ENCODE data around the gene ENTHD1.

ENTHD1 gene

DNA sequence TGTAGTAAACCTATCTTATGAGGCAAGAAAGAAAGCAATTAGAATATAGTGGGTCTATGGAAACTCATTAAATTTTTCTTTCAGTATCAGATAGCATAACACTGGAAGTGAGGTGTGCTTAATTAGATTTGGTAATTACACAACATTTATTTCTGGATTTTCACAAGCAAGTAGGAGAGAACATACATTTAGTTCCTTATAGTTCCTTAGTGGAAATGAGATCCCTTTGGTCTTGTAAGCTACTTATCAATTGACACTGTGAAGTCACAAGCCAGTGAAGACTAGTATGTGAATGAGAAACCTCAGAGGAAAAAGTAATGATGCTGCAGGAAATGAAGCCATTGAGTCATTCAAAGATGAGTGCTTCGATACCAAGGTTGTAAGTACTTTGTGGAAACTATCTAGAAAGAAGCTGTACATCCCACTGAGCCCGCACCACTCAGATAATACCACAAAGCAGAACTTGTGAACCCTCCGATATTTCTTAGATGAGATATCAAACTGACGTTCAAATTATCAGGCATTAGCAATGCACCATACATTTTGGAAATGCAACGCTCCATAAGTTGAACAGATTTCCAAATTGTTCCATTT is 53.5 kb downstream of the ENTHD1 start:
- no peak for DNase-seq

DNA sequence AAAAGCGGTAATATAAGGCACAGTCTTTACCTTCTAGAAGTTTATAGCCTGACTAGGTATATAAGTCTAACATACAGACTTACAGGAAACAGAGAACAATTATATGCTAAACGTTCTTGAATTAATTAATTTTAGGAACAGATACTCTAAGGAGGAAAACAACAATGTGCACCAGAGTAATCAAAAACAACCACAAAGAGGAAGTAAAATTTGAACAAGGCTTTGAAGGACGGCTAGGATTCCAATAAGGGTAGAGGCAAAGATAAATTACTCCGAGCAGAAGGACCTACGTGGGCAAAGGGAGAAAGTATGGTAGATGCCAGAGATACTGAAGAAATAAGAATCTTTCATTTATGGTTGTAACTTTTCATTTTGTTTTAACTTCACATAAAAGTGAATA is 54.4 kb downstream of the ENTHD1 start:
- DNase-seq: no peak

DNA sequence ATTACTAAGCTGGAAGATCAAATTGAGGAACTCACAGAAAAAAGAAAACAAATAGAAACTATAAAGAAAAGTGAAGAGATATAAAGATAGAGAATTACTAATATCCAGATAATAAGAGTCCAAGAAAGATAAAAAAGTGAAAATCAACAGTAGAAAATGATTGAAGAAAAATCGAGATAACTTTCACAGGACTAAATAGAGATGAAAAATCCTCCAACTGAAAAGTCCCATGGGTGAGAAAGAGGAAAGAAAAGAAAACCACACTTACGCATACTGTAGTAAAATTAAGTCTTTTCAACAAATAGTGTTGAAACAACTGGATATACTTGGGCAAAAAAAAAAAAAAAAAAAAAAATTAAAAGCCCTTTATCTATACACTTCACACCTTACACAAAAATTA is 60.0 kb downstream of the ENTHD1 start:
- DNase-seq: no peak

DNA sequence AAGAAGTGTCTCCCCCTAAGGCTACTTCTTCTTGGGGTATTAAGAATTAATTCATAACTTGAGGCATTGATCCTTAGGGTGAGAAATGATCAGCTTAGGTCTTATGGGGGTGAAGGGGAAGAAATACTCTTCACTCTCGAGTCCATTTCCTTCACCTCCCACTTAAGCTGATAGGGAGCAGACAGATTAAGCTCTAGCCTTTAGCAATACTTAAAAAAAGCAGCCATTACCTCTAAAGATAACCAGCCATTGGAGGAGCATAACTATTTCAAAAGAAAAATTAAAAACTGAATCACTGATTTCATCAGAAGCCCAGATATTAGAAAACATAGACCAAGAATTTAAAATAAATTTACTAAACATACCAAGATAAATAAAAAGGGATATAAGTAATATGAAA is 60.5 kb downstream of the ENTHD1 start:
- no peak for DNase-seq

DNA sequence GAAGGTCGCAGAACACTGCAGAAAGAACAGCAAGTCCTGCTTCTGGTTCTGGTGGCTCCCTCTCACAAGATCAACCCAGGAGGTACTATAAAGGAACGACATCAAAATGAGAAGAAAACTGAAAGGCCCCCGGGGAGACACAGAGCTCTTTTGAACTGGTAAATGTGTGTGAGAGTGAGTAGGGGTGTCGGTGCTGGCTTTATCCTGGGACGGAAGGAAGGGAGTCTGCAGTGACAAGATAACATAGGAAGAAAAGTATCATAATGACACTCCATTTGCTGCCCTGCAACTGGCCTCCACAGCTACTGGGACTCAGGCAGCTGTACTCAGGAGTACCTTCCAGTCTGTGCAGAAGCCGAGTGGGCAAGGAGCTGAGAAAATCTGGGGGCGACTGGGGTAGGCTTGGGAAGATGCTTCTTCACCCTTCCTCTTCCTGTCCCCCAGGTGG is 60.9 kb downstream of the ENTHD1 start:
- DNase-seq: no peak

DNA sequence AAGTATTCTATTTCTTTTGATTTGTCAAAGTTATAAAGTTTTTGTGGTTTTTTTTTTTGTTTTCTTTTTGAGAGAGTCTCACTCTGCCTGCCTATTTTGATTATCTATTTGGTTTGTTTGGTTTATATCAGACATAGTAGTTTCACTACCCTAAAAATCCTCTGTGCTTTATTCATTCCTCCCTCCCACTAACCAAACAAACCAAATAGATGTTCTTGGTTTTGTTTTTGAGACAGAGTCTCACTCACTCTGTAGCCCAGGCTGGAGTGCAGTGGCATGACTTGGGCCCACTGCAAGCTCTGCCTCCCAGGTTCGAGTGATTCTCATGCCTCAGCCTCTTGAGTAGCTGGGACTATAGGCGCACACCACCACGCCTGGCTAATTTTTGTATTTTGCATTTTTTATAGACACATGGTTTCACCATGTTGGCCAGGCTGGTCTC is 67.9 kb downstream of the ENTHD1 start:
- DNase-seq: no peak

DNA sequence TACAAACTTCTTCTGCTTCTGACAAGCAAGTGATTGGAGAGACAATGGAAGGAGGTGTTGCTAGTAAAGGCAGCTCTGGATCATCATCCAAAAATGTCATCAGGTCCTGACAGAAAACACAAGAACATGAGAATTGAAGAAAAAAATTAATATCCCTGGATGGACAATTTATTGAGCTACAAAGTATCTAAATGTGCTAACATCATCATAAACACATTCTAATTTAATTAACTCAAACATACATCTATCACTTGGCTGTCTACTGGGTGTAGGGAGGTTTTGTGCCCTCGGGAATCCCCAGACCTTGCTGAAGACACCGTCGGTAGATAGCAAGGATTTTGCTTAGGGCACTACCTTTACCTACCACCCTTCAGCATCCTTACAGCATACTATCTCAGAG is 72.6 kb downstream of the ENTHD1 start:
- DNase-seq: no peak

DNA sequence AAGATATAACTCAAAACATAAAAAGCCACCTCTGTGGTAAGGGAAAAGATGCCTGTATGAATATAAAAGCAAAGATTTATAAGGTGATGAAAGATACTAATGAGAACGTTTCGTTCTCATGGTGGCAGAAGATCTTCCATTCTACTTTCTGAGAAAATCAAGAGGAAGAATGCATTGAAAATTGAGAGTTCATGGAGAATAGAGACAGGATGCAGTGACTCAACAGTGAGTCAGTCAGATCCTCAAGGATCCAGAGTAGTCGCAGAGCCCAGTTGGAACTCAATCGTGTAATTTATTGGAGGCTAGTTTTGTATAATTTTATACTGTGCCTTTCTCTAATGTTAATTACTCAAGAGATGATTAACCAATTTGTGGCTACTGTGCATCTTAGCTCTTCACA is 73.3 kb downstream of the ENTHD1 start:
- DNase-seq: no peak

DNA sequence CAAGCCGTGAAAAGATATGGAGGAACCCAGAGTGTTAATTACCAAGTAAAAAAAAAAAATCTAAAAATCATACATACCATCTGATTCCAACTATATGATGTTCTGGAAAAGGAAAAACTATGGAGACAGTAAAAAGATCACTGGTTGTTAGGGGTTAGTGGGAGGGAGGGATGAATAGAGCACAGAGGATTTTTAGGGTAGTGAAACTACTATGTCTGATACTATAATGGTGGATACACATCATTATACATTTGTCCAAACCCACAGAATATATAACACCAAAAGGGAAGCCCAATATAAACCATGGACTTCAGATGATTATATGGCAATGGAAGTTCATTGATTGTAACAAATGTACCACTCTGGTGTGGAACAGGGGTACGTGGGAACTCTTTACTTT is 74.1 kb downstream of the ENTHD1 start:
- DNase-seq: no peak

DNA sequence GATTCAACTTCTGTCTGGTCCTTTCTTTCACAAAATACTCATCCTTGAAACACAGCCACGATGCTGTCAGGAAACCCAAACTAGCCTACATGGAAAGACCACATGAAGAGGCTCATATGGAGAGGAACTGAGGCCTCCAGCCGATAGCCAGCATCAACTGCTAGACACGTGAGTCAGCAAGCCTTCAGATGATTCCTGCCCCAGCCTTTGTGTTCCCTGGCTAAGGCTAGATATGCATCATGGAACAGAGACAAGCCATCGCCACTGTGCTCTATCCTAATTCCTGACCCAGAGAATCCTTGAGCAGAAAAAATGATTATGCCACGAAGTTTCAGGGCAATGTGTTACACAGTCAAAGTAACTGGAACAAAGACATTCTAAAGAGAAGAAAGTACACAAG is 75.5 kb downstream of the ENTHD1 start:
- no peak for DNase-seq

DNA sequence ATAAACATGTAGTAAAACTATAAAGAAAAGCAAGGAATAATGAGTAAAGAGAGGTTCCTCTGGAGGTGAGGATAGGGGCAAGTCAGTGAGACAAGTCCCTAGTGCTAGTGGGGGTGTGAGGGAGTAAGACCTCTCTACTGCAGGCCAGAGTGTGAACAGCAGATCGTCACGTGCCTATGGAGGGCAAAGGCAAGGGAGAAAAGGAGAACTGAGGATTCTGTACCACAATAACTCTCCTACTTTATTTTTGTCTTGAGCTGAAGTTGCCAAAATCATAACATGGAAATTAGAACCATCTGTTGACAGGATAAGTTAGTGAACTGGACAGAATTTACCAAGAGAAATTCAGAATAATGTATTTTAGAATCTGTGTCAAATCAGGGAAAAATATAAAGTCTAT is 77.6 kb downstream of the ENTHD1 start:
- DNase-seq: no peak

DNA sequence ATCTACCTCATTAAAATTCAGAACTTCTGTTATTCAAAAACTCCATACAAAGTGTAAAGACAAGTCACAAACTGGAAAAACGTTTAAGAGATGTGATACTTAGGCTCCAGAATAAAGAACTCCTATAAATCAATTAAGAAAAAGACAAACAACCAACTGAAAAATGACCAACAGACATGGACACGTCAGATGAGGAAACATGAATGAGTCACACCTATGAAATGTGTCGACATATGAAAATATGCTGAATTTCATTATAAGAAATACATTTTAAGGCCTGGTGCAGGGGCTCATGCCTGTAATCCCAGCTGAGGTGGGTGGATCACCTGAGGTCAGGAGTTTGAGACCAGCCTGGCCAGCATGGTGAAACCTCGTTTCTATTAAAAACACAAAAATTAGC is 78.7 kb downstream of the ENTHD1 start:
- DNase-seq: no peak

DNA sequence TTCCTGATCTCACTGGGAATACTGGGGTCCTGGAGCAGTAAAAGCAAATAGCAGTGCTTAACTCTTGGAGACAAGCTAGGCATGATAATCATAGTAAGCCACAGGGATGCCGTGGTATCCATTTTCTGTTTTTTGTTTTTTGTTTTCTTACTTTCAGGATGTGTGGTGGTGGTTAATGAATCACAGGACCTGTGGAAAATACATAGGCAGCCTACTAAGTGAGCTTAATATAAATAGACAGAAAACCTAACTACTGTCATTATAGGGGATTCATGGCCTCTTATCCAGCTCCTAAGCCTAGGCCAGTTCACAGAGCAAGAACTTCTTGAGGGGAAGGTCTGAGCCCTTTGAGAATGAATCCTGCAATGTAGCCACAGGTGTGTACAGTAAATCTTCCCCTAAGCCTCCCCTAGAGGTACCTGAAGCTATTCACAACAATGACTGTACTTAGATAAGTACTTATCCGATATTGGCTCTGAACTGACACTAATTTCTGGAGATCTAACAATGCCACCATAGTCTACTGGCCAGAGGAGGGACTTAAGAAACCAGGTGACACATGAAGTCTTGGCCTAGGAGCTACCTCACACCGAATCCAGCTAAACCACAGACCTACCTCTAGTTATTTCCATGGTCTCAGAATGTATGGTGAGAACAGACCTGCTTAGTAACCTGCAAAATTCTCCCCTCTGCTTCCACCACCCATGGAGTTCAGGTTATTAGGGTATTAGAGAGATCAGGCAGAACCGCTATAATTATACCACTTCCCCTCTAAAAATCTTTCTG is 83.6 kb downstream of the ENTHD1 start:
- no peak for DNase-seq

DNA sequence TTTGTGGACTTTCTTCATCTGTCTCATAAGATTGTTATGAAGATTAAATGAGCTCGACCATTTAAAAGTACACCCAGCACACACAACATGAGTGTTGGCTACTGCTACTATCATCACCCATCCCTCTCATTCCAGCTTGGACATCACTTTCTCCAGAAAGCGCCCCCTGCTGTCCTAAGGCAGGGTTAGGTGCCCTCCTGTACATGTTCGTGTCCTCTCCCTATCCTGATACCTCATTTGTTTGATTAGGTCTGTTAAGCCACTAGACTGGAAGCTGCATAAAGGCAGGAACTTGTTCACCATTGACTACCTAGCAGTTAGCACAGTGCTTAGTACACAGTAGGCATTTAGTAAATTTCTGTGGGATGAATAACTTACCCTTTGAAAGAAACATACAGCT is 85.5 kb downstream of the ENTHD1 start:
- no peak for DNase-seq

DNA sequence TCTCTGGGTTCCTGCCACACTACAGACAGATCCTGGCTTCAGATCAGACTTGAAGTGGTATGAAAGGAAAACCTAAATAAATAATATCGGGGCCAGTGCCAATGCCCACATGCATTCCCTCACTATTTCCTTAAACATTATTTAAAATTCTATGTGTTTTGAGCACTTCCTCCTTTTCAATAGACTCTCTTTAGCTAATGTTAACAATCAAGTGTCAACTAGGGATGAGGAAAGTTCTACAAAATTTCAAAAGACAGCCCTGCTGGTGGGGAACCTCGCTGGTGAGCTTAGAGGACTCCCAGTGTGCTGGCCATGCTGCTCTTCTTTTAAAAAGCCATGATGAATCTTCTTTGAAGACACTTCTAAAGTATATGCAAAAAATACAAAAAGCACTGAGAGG is 87.5 kb downstream of the ENTHD1 start:
- DNase-seq: no peak

DNA sequence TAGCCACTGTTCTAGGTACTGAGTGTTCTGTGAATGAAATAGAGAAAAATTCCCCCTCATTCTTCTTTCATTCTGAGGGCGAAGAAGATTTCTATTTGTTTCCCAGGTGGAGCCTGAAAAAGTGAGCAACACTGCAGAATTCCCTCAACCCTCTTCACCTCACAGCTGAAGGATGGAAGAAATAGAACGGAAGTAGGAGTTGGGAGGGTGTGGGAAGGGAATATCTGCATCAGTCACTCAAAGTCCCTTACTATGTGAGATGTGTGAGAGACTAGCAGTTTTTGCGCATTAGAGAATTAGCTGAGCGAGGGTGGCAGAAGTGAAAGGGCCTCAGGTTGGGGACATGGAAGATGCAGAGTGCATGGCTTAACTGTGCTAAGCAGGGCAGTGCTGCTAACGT is 88.4 kb downstream of the ENTHD1 start:
- no peak for DNase-seq

DNA sequence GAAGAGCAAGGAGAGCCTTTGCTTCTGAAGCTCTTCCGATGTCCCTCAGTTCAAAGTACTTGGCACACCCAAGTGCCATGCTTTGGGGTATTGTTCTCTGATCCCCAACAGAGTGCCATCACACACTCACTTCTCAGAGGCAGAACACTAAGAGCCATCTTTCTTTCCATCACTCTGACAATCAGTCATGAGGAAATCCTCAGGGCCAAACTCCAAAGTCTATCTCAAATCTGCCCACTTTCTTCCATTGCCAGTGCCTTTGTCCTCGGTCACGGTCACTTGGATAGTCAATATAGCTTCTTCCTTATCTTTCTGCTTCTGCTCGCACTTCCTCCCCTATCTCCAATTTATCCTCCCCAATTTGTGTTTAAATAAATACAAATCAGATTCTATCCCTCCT is 90.9 kb downstream of the ENTHD1 start:
- DNase-seq: no peak

DNA sequence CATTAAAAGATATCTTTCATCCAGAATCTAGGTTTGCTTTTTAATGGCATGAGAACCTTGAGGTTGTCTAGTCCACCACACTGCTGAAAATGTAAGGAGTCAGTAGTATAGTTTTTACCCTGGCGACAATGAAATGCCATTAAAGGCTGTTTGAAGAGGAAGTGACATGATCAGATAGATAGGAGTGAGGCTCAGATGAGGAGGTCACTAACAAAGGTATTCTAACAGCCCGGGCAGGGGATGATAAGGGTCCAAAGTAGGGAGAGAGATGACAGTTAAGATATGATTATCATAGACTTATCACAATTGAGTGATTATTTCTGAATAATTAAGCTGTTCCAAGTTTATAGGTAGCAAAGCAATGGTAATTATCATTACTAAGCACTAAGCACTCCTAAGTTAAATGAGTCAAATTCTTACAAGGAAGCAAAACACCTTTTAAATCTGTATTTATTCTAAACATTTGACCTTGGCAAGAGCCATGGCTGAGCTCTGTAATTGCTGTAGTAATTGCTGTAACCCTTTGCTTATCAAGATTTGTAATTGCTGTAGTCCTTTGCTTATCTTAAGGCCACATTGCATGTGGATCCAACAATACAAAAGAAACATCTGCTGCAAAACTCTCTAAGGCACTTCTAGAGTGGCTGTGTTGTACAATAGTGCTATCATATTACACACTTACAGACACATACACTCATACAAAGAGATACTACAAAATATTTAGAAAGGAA is 92.6 kb downstream of the ENTHD1 start:
- DNase-seq: peak; percentile 62

DNA sequence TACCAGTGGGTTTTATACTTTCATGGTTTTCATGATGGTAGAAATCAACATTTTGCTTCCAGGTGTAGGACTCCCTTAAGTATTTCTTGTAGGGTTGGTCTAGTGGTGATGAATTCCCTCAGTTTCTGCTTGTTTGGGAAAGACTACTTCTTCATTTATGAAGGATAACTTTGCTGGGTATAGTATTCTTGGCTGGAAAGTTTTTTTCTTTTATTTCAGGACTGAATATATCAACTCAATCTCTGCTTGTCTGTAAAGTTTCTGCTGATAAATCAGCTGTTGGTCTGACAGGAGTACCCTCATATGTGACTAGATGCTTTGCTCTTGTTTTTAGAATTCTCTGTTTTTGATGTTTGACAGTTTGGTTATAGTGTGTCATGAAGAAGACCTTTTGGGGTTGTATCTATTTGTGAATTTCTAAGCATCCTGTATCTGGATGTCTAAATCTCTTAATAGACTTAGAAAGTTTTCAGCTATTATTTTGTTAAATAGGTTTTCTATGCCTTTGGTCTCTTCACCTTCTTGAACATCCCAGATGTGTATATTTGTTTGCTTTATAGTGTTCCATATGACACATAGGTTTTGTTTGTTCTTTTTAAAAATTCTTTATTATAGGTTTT is 95.9 kb downstream of the ENTHD1 start:
- no peak for DNase-seq

DNA sequence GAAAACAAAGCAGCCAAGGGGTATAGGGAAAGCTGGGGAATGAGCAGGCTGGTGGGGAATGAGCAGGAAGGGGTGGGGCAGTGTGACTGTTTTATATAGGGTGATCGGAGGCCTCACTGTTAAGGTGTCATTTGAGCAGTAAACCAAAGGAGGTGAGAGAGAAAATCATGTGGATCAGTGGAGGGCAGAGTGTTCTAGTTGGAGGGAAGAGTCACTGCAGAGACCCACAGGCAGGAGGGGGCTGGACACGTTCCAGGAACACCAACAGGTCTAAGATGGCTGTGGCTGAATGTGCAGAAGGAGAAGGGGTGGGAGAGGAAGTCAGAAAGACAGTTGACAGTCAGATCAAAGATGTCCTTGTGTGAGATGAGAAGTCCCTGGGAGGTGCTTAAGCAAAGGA is 103.8 kb downstream of the ENTHD1 start:
- DNase-seq: no peak

DNA sequence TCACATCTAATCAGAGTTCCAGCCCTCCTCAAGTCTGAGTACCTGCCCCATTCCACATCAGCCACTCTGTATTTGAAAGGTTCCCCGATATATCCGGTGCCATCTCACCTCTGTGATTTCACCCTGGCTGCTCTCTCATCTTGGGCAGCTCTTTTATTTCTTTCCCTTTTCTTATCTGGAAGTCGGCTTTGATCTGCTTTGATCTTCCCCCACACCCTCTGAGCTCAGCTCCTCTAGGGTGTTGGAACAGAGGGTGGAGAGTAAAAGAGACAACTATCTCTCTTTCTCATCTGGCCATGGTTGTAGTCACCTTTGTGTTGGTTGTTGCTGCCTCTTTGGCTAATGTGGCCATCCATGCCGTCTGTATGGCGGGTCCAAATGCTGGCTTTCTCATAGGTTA is 108.3 kb downstream of the ENTHD1 start:
- no peak for DNase-seq

DNA sequence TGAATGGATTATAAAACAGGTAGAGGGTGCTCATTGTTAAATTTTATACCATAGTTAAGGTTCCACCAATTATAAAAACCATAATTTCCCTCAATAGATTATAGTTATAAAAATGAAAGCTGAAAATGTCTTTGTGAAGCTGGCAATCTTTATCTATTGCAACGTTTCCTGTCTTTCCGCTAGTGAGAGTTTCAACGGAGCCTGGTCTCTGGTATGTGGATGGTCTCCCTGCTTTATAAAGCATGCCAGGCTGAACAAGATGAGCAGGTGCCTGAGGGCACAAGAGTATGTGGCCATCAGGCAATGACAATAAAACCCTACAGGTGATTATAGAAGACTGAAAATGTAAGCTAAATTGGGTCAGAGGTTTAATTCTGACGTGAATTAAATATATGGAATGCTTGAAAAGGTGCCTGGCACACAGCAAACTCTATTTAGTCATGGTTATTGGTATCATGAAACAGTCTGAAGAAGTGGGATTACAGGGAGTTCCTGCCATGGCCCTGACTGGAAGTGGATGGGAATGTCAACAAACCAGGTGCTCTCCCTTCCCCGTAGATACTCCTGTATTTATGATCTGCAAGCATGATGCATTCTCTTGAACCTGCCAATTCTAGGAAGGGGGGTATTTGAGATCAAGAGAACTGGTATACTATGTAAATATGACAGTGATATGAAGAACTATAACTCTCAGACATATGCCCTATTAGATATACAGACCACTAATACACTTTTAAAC is 115.7 kb downstream of the ENTHD1 start:
- DNase-seq: no peak

All from NCI-H187 treated with DMSO at 0.1 percent for 48 hours (cell line).